AG09319 (cell line): Measurements from ENCODE around the gene LGALS3.

ENCODE experiments used
- DNase-seq: peaks from one replicate; pipeline ENCODE4 v3.0.0-alpha.2; 2010; ENCODE audit warnings: low read depth; ENCODE audit errors: extremely low read depth
- CTCF ChIP-seq: IDR thresholded peaks from 2 replicates; pipeline ENCODE4 v1.5.1; 2011; ENCODE audit warnings: low read depth, mild to moderate bottlenecking, inconsistent platforms, low read length, moderate library complexity

LGALS3 gene

GRCh38 chr14:55122440-55122986 lies 6.5 kb upstream of the LGALS3 start:
- DNase-seq, result no peak
- TF ChIP-seq CTCF, result no peak

GRCh38 chr14:55123101-55123500 lies 6.0 kb upstream of the LGALS3 start:
- DNase-seq, result peak; percentile 60
- TF ChIP-seq CTCF, result no peak

GRCh38 chr14:55123852-55124639 lies 5.0 kb upstream of the LGALS3 start:
- no peak for TF ChIP-seq CTCF

GRCh38 chr14:55124774-55125386 lies 4.2 kb upstream of the LGALS3 start:
- no peak for TF ChIP-seq CTCF
- DNase-seq, result no peak

More at GRCh38 chr14:55123852-55124639, 5.0 kb upstream of the LGALS3 start:
- DNase-seq, result no peak

- no peak for DNase-seq
- TF ChIP-seq CTCF, result no peak
Observed at GRCh38 chr14:55125403-55125802, 3.6 kb upstream of the LGALS3 start.

- DNase-seq, result no peak
- TF ChIP-seq CTCF, result no peak
Observed at GRCh38 chr14:55126034-55126433, 3.0 kb upstream of the LGALS3 start.

GRCh38 chr14:55126932-55127459 lies 2.1 kb upstream of the LGALS3 start:
- no peak for DNase-seq
- TF ChIP-seq CTCF, result no peak
